Measurements from ENCODE around the gene SMR3A. TPM values are rescaled to one million over a fixed set of nuclear protein-coding genes. Genes with fewer than 3 reads are reported as not detected.

The SMR3A gene
- total and polyA plus RNA-seq, 2 of the 4 experiments (the other 2 are of a cell fraction), result not detected

DNA sequence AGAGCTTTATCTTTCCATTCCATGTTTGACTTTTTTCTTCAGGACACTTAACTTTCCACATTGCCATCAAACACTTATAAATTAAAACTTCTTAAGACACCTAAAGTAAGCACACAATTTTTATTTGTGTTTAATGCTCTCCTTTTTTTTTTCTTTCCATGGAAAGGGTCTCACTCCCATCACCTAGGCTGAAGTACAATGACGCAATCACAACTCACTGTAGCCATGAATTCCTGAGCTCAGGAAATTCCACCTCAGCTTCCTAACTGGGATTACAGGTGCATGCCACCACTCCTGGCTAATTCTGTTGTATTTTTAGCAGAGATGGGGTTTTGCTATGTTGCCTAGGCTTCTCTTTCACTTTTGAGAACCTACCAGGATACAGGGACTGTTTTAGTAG is 7.3 kb downstream of the SMR3A start:
- in situ Hi-C loops (cut with MboI; ENCODE audit: low sequenced_read_pairs), result no loop called here
- no peak overlapping the region for H3K56ac ChIP-seq (ENCODE audit: extremely low read depth, insufficient read depth, low read length)

More for the DNA sequence above, 7.3 kb downstream of the SMR3A start:
- Histone ChIP-seq H2AFZ (replicated peaks; ENCODE audit: low read length, poor library complexity) (no peak overlapping the region), H2BK5ac (ENCODE audit: low read depth, low read length, poor library complexity, severe bottlenecking) (no peak overlapping the region), H2BK15ac (ENCODE audit: low read depth, low read length) (no peak overlapping the region), H3K9ac (ENCODE audit: low read depth, low read length) (no peak overlapping the region), H3K27ac (ENCODE audit: insufficient read depth, low read length) (no peak overlapping the region), H3K23ac (ENCODE audit: low read depth, low read length) (no peak overlapping the region), H3K18ac (ENCODE audit: low read depth, low read length) (no peak overlapping the region), H4K20me1 (ENCODE audit: insufficient read depth, low read length) (no peaks in the 10 kb centered on the region), H3K4me3 (ENCODE audit: insufficient read depth, low read depth, low read length) (no peak overlapping the region), H3K4ac (ENCODE audit: low read depth, low read length) (no peak overlapping the region), H2BK120ac (ENCODE audit: low read depth, low read length) (no peak overlapping the region), H3K4me1 (ENCODE audit: control insufficient read depth, insufficient read depth, low read length) (no peaks in the 10 kb centered on the region), H4K5ac (ENCODE audit: low read depth, low read length) (no peak overlapping the region), H4K8ac (ENCODE audit: low read depth in 2 of 2, low read length in 2 of 2) (no peak overlapping the region), H3K14ac (replicated peaks; ENCODE audit: low read depth, low read length) (no peak overlapping the region), H2AK5ac (ENCODE audit: low read depth, low read length) (no peak overlapping the region), H3K36me3 (ENCODE audit: control insufficient read depth, insufficient read depth, low read length) (no peaks in the 10 kb centered on the region), H3K79me1 (ENCODE audit: low read depth in 1 of 2, low read length in 2 of 2) (no peaks in the 10 kb centered on the region), H4K91ac (ENCODE audit: insufficient read depth, low read depth, low read length) (no peak overlapping the region), H2BK20ac (ENCODE audit: low read depth, low read length) (no peak overlapping the region), H3K9me1 (ENCODE audit: insufficient read depth, low read length) (no peaks in the 10 kb centered on the region), H3K9me3 (ENCODE audit: control insufficient read depth, insufficient read depth, low read length) (no peaks in the 10 kb centered on the region), H3K27me3 (ENCODE audit: control insufficient read depth, insufficient read depth, low read length) (no peaks in the 10 kb centered on the region), H3K4me2 (ENCODE audit: low read depth, low read length) (no peak overlapping the region), H2AK9ac (replicated peaks; ENCODE audit: low read depth, low read length, poor library complexity) (no peak overlapping the region)
- intact Hi-C loops (cut with micrococcal nuclease), result no loop called here
- TF ChIP-seq, protein P1, sequence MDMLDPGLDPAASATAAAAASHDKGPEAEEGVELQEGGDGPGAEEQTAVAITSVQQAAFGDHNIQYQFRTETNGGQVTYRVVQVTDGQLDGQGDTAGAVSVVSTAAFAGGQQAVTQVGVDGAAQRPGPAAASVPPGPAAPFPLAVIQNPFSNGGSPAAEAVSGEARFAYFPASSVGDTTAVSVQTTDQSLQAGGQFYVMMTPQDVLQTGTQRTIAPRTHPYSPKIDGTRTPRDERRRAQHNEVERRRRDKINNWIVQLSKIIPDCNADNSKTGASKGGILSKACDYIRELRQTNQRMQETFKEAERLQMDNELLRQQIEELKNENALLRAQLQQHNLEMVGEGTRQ (IDR thresholded peaks at IDR 0.05; ENCODE audit: low read depth, low read length), result no peak
- TF ChIP-seq CEBPB (IDR thresholded peaks at IDR 0.05; ENCODE audit: low read depth, low read length) (peak; percentile 37), MAFK (IDR thresholded peaks at IDR 0.05; ENCODE audit: low read depth, low read length) (no peak)
- no TSS peak for BruUV-seq (replicated peaks)
- DNase-seq (no peak), ATAC-seq (ENCODE audit: low read depth) (no peak)
- WGBS, 2 experiments (ENCODE audit: extremely low coverage in 2 of 2, insufficient read length in 1 of 2), result no CpG with 5 or more reads among the region's 1 CpG
- CTCF ChIA-PET, result no interaction called here
- POLR2A ChIA-PET (ENCODE audit: unreplicated experiment), result no interaction called here
- dilution Hi-C loops (cut with HindIII; ENCODE audit: low sequenced_read_pairs, unreplicated experiment), result no loop called here

Measured in IMR-90 (cell line).